Measurements from ENCODE around the gene PDE7B.

The PDE7B gene

DNA sequence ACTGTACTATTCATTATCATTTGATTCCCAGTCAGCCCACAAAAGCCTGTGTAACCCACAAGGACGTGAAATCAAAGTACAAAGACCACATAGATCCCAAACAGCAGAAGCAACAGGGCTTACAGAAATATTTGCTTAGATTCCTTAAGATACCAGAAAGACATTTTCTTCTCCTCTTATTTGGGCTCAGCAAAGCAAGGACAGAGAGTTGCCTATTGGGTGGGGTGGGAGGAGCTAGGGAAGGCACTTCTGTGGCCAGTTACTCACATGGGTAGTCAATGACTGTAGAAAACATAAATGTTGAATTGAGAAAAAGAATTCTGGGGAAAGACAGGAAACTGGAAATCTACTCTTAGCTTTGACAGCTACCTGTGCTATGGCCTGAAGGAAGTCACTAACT, 19.8 kb downstream of the PDE7B start:
- Histone ChIP-seq H3K9me3 (ENCODE audit: insufficient read depth, low read depth, low read length) (no peaks in the 10 kb centered on the region), H3K36me3 (ENCODE audit: insufficient read depth, low read length) (no peaks in the 10 kb centered on the region), H4K20me1 (ENCODE audit: insufficient read depth, low read length, poor library complexity, severe bottlenecking) (no peaks in the 10 kb centered on the region), H2AFZ (ENCODE audit: low read length) (no peak overlapping the region), H3K9me2 (replicated peaks; ENCODE audit: low read depth, low read length) (no peaks in the 10 kb centered on the region), H3K9ac (ENCODE audit: low read depth, low read length, poor library complexity, severe bottlenecking) (no peak overlapping the region), H3K4me3 (ENCODE audit: low read length, poor library complexity, severe bottlenecking) (no peak overlapping the region), H3K79me2 (ENCODE audit: insufficient read depth, low read length) (no peaks in the 10 kb centered on the region), H3F3A (ENCODE audit: low read depth) (no peaks in the 10 kb centered on the region), H3K4me2 (ENCODE audit: low read depth, low read length, poor library complexity, severe bottlenecking) (no peak overlapping the region), H3K4me1 (ENCODE audit: insufficient read depth, low read length, poor library complexity, severe bottlenecking) (no peaks in the 10 kb centered on the region), H3K27me3 (ENCODE audit: insufficient read depth, low read length, poor library complexity, severe bottlenecking) (peaks cover 4% of the 10 kb centered on the region)
- TF ChIP-seq EZH2phosphoT487 (IDR thresholded peaks at IDR 0.05; ENCODE audit: borderline replicate concordance) = no peak
- TF ChIP-seq, protein P1, sequence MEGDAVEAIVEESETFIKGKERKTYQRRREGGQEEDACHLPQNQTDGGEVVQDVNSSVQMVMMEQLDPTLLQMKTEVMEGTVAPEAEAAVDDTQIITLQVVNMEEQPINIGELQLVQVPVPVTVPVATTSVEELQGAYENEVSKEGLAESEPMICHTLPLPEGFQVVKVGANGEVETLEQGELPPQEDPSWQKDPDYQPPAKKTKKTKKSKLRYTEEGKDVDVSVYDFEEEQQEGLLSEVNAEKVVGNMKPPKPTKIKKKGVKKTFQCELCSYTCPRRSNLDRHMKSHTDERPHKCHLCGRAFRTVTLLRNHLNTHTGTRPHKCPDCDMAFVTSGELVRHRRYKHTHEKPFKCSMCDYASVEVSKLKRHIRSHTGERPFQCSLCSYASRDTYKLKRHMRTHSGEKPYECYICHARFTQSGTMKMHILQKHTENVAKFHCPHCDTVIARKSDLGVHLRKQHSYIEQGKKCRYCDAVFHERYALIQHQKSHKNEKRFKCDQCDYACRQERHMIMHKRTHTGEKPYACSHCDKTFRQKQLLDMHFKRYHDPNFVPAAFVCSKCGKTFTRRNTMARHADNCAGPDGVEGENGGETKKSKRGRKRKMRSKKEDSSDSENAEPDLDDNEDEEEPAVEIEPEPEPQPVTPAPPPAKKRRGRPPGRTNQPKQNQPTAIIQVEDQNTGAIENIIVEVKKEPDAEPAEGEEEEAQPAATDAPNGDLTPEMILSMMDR (conservative IDR thresholded peaks at IDR 0.05; ENCODE audit: low read length) = no peak

DNA sequence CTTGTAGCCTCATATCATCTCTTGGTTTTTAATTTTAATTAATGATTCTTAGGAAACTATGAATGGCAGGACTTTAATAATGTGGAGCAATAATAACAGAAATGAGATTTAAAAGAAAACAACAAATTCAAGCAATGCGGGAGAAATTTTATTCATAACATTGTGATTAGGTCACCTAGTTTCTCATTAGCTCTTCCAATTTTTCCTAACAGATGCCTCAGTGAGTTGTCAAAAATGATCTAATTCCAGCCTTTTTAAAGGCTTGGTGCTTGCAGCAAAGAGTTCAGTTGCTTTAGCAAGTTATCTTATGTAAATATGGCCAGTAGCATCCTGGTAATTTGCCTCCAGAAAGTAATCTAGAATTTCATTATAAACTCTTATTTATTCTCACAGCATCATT, 20.4 kb downstream of the PDE7B start:
- peaks cover 4% of the 10 kb centered on the region for H3K27me3 ChIP-seq (ENCODE audit: insufficient read depth, low read length, poor library complexity, severe bottlenecking)
- no peaks in the 10 kb centered on the region for H3K9me3 ChIP-seq (ENCODE audit: insufficient read depth, low read depth, low read length)
- H3K4me2 ChIP-seq (ENCODE audit: low read depth, low read length, poor library complexity, severe bottlenecking) = no peak overlapping the region
- TF ChIP-seq EZH2phosphoT487 (IDR thresholded peaks at IDR 0.05; ENCODE audit: borderline replicate concordance) = no peak
- TF ChIP-seq, protein P1 (conservative IDR thresholded peaks at IDR 0.05; ENCODE audit: low read length) = no peak
- H2AFZ ChIP-seq (ENCODE audit: low read length) = no peak overlapping the region
- H3K4me3 ChIP-seq (ENCODE audit: low read length, poor library complexity, severe bottlenecking) = no peak overlapping the region
- no peaks in the 10 kb centered on the region for H3K79me2 ChIP-seq (ENCODE audit: insufficient read depth, low read length)
- no peaks in the 10 kb centered on the region for H4K20me1 ChIP-seq (ENCODE audit: insufficient read depth, low read length, poor library complexity, severe bottlenecking)
- no peaks in the 10 kb centered on the region for H3K36me3 ChIP-seq (ENCODE audit: insufficient read depth, low read length)
- no peak overlapping the region for H3K9ac ChIP-seq (ENCODE audit: low read depth, low read length, poor library complexity, severe bottlenecking)
- no peaks in the 10 kb centered on the region for H3K4me1 ChIP-seq (ENCODE audit: insufficient read depth, low read length, poor library complexity, severe bottlenecking)
- no peaks in the 10 kb centered on the region for H3K9me2 ChIP-seq (replicated peaks; ENCODE audit: low read depth, low read length)
- H3F3A ChIP-seq (ENCODE audit: low read depth) = no peaks in the 10 kb centered on the region

DNA sequence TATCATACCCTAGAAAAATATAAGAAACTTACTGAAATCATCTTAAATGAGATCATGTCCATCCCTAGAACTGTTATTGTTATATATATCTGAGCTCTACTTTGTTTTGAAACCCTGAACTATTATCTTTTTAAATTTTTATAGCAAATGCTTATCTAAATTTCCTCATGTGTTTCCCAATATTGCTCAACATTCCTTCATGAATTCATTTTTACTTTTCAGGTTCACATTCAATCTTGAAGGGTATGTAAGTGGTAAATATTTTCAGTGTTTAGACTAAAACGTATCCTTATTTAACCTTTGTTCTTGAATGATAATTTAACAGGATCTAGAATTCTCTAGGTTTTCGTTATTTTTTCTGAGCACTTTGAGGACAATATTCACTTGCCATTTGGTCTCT, 23.9 kb downstream of the PDE7B start:
- no peaks in the 10 kb centered on the region for H3K36me3 ChIP-seq (ENCODE audit: insufficient read depth, low read length)
- H3K27me3 ChIP-seq (ENCODE audit: insufficient read depth, low read length, poor library complexity, severe bottlenecking) = peaks cover 4% of the 10 kb centered on the region
- H4K20me1 ChIP-seq (ENCODE audit: insufficient read depth, low read length, poor library complexity, severe bottlenecking) = no peaks in the 10 kb centered on the region
- H3K9me3 ChIP-seq (ENCODE audit: insufficient read depth, low read depth, low read length) = no peaks in the 10 kb centered on the region
- no peak overlapping the region for H2AFZ ChIP-seq (ENCODE audit: low read length)
- H3K4me3 ChIP-seq (ENCODE audit: low read length, poor library complexity, severe bottlenecking) = no peak overlapping the region
- peaks cover 9% of the 10 kb centered on the region for H3K4me1 ChIP-seq (ENCODE audit: insufficient read depth, low read length, poor library complexity, severe bottlenecking)
- no peaks in the 10 kb centered on the region for H3F3A ChIP-seq (ENCODE audit: low read depth)
- no peak for TF ChIP-seq EZH2phosphoT487 (IDR thresholded peaks at IDR 0.05; ENCODE audit: borderline replicate concordance)
- TF ChIP-seq, protein P1 (conservative IDR thresholded peaks at IDR 0.05; ENCODE audit: low read length) = no peak
- no peak overlapping the region for H3K9ac ChIP-seq (ENCODE audit: low read depth, low read length, poor library complexity, severe bottlenecking)
- no peaks in the 10 kb centered on the region for H3K79me2 ChIP-seq (ENCODE audit: insufficient read depth, low read length)
- H3K4me2 ChIP-seq (ENCODE audit: low read depth, low read length, poor library complexity, severe bottlenecking) = no peak overlapping the region
- no peaks in the 10 kb centered on the region for H3K9me2 ChIP-seq (replicated peaks; ENCODE audit: low read depth, low read length)
